GM19328 (cell line): Measurements from ENCODE around the gene SPRR1A.

ENCODE experiments used
- ATAC-seq: cut with Tn5 transposase; IDR thresholded peaks from one replicate; pipeline ENCODE4 v1.9.1; 2021; ENCODE audit warnings: mild to moderate bottlenecking, moderate library complexity; ENCODE audit not compliant: unreplicated experiment

The SPRR1A gene

DNA sequence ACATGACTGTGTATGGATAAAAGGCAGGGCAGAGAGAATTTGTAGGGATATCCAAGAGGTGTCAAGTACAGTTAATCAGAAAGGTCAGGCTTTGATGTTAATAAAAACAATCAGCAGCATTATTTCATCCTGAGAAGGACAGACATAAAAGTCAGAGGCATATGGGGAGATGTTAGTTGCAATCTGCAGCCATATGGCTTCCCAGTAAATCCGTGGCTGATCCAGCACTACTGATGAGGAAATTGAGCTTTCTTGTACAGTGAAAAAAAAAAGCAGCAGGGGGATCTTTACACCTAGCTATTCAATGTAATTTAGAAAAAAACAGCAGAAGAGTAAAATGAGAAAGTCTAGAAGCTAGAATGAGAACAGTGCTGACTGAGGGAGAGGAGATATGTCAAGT lies 44.9 kb downstream of the SPRR1A start:
- ATAC-seq, result no peak

- no peak for ATAC-seq
Measured at GRCh38 chr1:153030895-153031294, 47.0 kb downstream of the SPRR1A start, which contains the start of gene SPRR1B. SPRR1B (plus strand) TSS chr1:153031203; CDS start chr1:153032346, 1,143 bp downstream.

- ATAC-seq, result no peak
Measured at GRCh38 chr1:153032073-153032472, 48.2 kb downstream of the SPRR1A start.

- no peak for ATAC-seq
Measured at GRCh38 chr1:153032677-153033308, 48.9 kb downstream of the SPRR1A start.

DNA sequence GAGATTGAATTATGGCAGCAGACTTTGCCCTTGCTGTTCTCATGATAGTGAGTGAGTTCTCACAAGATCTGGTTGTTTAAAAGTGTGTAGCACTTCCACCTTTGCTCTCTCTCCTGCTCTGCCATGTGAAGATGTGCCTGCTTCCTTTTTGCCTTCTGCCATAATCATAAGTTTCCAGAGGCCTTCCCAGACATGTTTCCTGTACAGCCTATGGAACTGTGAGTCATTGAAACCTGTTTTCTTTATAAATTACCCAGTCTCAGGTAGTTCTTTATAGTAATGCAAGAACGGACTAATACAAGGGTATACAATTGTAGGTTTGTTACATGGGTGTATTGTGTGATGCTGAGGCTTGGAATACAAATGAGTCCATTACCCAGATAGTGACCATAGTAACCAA lies 51.3 kb downstream of the SPRR1A start:
- no peak for ATAC-seq
